ENCODE data around the gene TMEM222. TPM values are rescaled to one million over a fixed set of nuclear protein-coding genes. Genes with fewer than 3 reads are reported as not detected.
"Not testable (repeated sequence)": the region's sequence is repeated elsewhere in the genome, so short reads cannot be mapped to it uniquely, and the experiment has no call there.

The TMEM222 gene
- polyA plus RNA-seq: 68.0 TPM

GRCh38 chr1:27321813-27322568 lies at the start of gene TMEM222:
Gene TMEM222, plus strand, starts transcription at chr1:27322163. Its CDS starts 35 bp downstream, at chr1:27322198.
- H3K27ac Mint-ChIP-seq: peak within 1 kb of the TSS; percentile 94 to 97 (median 96)
- peaks cover 31 to 38% (median 33%) of the 10 kb centered on the region in 3 donors for H3K4me1 Mint-ChIP-seq
- H3K36me3 Mint-ChIP-seq: peaks cover 1% of the 10 kb centered on the region
- H3K27me3 Mint-ChIP-seq: peaks cover 5% of the 10 kb centered on the region
- H3K9me3 Mint-ChIP-seq: no peaks in the 10 kb centered on the region
- peak within 1 kb of the TSS; percentile 96 to 99 (median 98) for H3K4me3 Mint-ChIP-seq

- Mint-ChIP-seq H3K36me3 (peaks cover 17% of the 10 kb centered on the region), H3K4me3 (no peak overlapping the region), H3K9me3 (peaks cover 0 to 3% (median 1%) of the 10 kb centered on the region in 3 donors), H3K4me1 (peaks cover 4 to 16% (median 5%) of the 10 kb centered on the region in 3 donors), H3K27me3 (no peaks in the 10 kb centered on the region), H3K27ac (peak overlapping the region in 1 of 3 donors; percentile 51)
Measured at GRCh38 chr1:27274204-27274603, 47.8 kb upstream of the TMEM222 start.

GRCh38 chr1:27275696-27276095 lies 46.3 kb upstream of the TMEM222 start:
- H3K4me1 Mint-ChIP-seq: peaks cover 3 to 16% (median 3%) of the 10 kb centered on the region in 3 donors
- peaks cover 15% of the 10 kb centered on the region for H3K36me3 Mint-ChIP-seq
- no peak overlapping the region for H3K4me3 Mint-ChIP-seq
- peaks cover 0 to 3% (median 1%) of the 10 kb centered on the region in 3 donors for H3K9me3 Mint-ChIP-seq
- H3K27me3 Mint-ChIP-seq: no peaks in the 10 kb centered on the region
- H3K27ac Mint-ChIP-seq: no peak overlapping the region

GRCh38 chr1:27284425-27285273 lies 37.3 kb upstream of the TMEM222 start:
- Mint-ChIP-seq H3K4me3 (no peak overlapping the region), H3K4me1 (peaks cover 13 to 16% (median 16%) of the 10 kb centered on the region in 3 donors), H3K27ac (peak overlapping the region in 2 of 3 donors; percentile 47 to 59), H3K9me3 (no peaks in the 10 kb centered on the region), H3K36me3 (peaks cover 4% of the 10 kb centered on the region), H3K27me3 (no peaks in the 10 kb centered on the region)

GRCh38 chr1:27285274-27285660 lies 36.7 kb upstream of the TMEM222 start:
- H3K27ac Mint-ChIP-seq: no peak overlapping the region

GRCh38 chr1:27285821-27286220 lies 36.1 kb upstream of the TMEM222 start:
- H3K27ac Mint-ChIP-seq, H3K9me3 Mint-ChIP-seq, H3K4me3 Mint-ChIP-seq, H3K36me3 Mint-ChIP-seq, H3K27me3 Mint-ChIP-seq: not testable (repeated sequence)
- peaks cover 13 to 16% (median 16%) of the 10 kb centered on the region in 3 donors for H3K4me1 Mint-ChIP-seq

More at GRCh38 chr1:27285274-27285660, 36.7 kb upstream of the TMEM222 start:
- peaks cover 4% of the 10 kb centered on the region for H3K36me3 Mint-ChIP-seq
- H3K4me1 Mint-ChIP-seq: peaks cover 13 to 16% (median 16%) of the 10 kb centered on the region in 3 donors
- no peak overlapping the region for H3K4me3 Mint-ChIP-seq
- H3K27me3 Mint-ChIP-seq: no peaks in the 10 kb centered on the region
- H3K9me3 Mint-ChIP-seq: no peaks in the 10 kb centered on the region

GRCh38 chr1:27289125-27289524 lies 32.8 kb upstream of the TMEM222 start:
- not testable (repeated sequence) for H3K4me1 Mint-ChIP-seq, H3K9me3 Mint-ChIP-seq, H3K36me3 Mint-ChIP-seq, H3K4me3 Mint-ChIP-seq, H3K27ac Mint-ChIP-seq, H3K27me3 Mint-ChIP-seq

- H3K27ac Mint-ChIP-seq: no peak overlapping the region
- H3K9me3 Mint-ChIP-seq: no peaks in the 10 kb centered on the region
- no peaks in the 10 kb centered on the region for H3K27me3 Mint-ChIP-seq
- no peaks in the 10 kb centered on the region for H3K4me1 Mint-ChIP-seq
- H3K4me3 Mint-ChIP-seq: no peak overlapping the region
- no peaks in the 10 kb centered on the region for H3K36me3 Mint-ChIP-seq
Measured at GRCh38 chr1:27290581-27290980, 31.4 kb upstream of the TMEM222 start.

GRCh38 chr1:27292106-27292505 lies 29.9 kb upstream of the TMEM222 start:
- no peaks in the 10 kb centered on the region for H3K27me3 Mint-ChIP-seq
- H3K36me3 Mint-ChIP-seq: peaks cover 3% of the 10 kb centered on the region
- H3K27ac Mint-ChIP-seq: peak overlapping the region in 1 of 3 donors; percentile 76
- H3K4me1 Mint-ChIP-seq: no peaks in the 10 kb centered on the region
- no peak overlapping the region for H3K4me3 Mint-ChIP-seq
- H3K9me3 Mint-ChIP-seq: no peaks in the 10 kb centered on the region

GRCh38 chr1:27293915-27294314 lies 28.0 kb upstream of the TMEM222 start:
- Mint-ChIP-seq H3K36me3 (peaks cover 3% of the 10 kb centered on the region), H3K4me1 (no peaks in the 10 kb centered on the region), H3K9me3 (no peaks in the 10 kb centered on the region), H3K4me3 (no peak overlapping the region), H3K27me3 (no peaks in the 10 kb centered on the region), H3K27ac (no peak overlapping the region)

- no peak overlapping the region for H3K27ac Mint-ChIP-seq
- H3K4me1 Mint-ChIP-seq: peaks cover 0 to 3% (median 3%) of the 10 kb centered on the region in 3 donors
- peaks cover 3% of the 10 kb centered on the region for H3K36me3 Mint-ChIP-seq
- H3K9me3 Mint-ChIP-seq: no peaks in the 10 kb centered on the region
- no peaks in the 10 kb centered on the region for H3K27me3 Mint-ChIP-seq
- H3K4me3 Mint-ChIP-seq: no peak overlapping the region
Measured at GRCh38 chr1:27296773-27297291, 25.1 kb upstream of the TMEM222 start.

GRCh38 chr1:27297903-27298302 lies 24.1 kb upstream of the TMEM222 start:
- H3K36me3 Mint-ChIP-seq: peaks cover 3% of the 10 kb centered on the region
- no peaks in the 10 kb centered on the region for H3K27me3 Mint-ChIP-seq
- H3K4me1 Mint-ChIP-seq: peaks cover 0 to 3% (median 3%) of the 10 kb centered on the region in 3 donors
- no peak overlapping the region for H3K4me3 Mint-ChIP-seq
- no peaks in the 10 kb centered on the region for H3K9me3 Mint-ChIP-seq
- H3K27ac Mint-ChIP-seq: no peak overlapping the region

- no peaks in the 10 kb centered on the region for H3K27me3 Mint-ChIP-seq
- H3K4me3 Mint-ChIP-seq: no peak overlapping the region
- peaks cover 6% of the 10 kb centered on the region for H3K36me3 Mint-ChIP-seq
- H3K4me1 Mint-ChIP-seq: peaks cover 0 to 3% (median 3%) of the 10 kb centered on the region in 3 donors
- no peaks in the 10 kb centered on the region for H3K9me3 Mint-ChIP-seq
- H3K27ac Mint-ChIP-seq: no peak overlapping the region
Measured at GRCh38 chr1:27298632-27299384, 23.2 kb upstream of the TMEM222 start.

- Mint-ChIP-seq H3K27me3 (no peaks in the 10 kb centered on the region), H3K27ac (no peak overlapping the region), H3K4me3 (no peak overlapping the region), H3K9me3 (no peaks in the 10 kb centered on the region), H3K36me3 (peaks cover 6% of the 10 kb centered on the region), H3K4me1 (peaks cover 0 to 3% (median 3%) of the 10 kb centered on the region in 3 donors)
Measured at GRCh38 chr1:27299385-27300271, 22.3 kb upstream of the TMEM222 start.

Data from IgD-negative memory B cell (primary cell).